AG09319 (cell line): ENCODE results near the gene ARMC9.

Experiments
- DNase-seq: peaks from one replicate; pipeline ENCODE4 v3.0.0-alpha.2; 2010; ENCODE audit warnings: low read depth; ENCODE audit errors: extremely low read depth
- CTCF ChIP-seq: IDR thresholded peaks from 2 replicates; pipeline ENCODE4 v1.5.1; 2011; ENCODE audit warnings: low read depth, mild to moderate bottlenecking, inconsistent platforms, low read length, moderate library complexity

Gene ARMC9

GRCh38 chr2:231355508-231356465 lies 157.4 kb downstream of the ARMC9 start:
- DNase-seq, result no peak
- TF ChIP-seq CTCF, result no peak

- TF ChIP-seq CTCF, result no peak
- no peak for DNase-seq
Observed at GRCh38 chr2:231356466-231356844, 158.0 kb downstream of the ARMC9 start.

GRCh38 chr2:231357048-231357447 lies 158.6 kb downstream of the ARMC9 start:
- DNase-seq, result no peak
- no peak for TF ChIP-seq CTCF

GRCh38 chr2:231357931-231358330 lies 159.5 kb downstream of the ARMC9 start:
- no peak for DNase-seq
- no peak for TF ChIP-seq CTCF

- no peak for TF ChIP-seq CTCF
- no peak for DNase-seq
Observed at GRCh38 chr2:231359441-231359840, 161.0 kb downstream of the ARMC9 start.

- no peak for TF ChIP-seq CTCF
- no peak for DNase-seq
Observed at GRCh38 chr2:231359948-231360347, 161.5 kb downstream of the ARMC9 start.

- no peak for TF ChIP-seq CTCF
- DNase-seq, result no peak
Observed at GRCh38 chr2:231360401-231360800, 162.0 kb downstream of the ARMC9 start.
